Fibroblast of the conjunctiva (primary cell): Measurements from ENCODE around the gene TSSK6.
A peak's percentile ranks its signal among the peaks of the same experiment; 100 is the strongest.

Experiments
- DNase-seq: peaks from one replicate; pipeline ENCODE4 v3.0.0-alpha.2; 2010; ENCODE audit warnings: low read depth

TSSK6 gene

DNA sequence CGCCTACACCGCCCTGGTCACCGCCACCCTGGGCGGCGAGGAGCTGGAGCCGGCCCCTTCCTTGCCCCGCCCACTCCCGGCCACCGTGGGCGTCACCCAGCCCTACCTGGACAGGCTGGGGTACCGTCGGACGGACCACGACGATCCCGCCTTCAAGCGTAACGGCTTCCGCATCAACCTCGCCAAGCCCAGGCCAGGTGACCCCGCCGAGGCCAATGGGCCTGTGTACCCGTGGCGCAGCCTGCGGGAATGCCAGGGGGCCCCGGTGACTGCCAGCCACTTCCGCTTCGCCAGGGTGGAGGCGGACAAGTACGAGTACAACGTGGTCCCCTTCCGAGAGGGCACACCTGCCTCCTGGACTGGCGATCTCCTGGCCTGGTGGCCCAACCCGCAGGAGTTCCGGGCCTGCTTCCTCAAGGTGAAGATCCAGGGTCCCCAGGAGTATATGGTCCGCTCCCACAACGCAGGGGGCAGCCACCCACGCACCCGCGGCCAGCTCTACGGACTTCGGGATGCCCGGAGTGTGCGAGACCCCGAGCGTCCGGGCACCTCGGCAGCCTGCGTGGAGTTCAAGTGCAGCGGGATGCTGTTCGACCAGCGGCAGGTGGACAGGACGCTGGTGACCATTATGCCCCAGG lies 29.7 kb upstream of the TSSK6 start:
- DNase-seq, result no peak

- DNase-seq, result no peak
These were observed 29.1 kb upstream of the TSSK6 start for GRCh38 chr19:19544257-19544953.

DNA sequence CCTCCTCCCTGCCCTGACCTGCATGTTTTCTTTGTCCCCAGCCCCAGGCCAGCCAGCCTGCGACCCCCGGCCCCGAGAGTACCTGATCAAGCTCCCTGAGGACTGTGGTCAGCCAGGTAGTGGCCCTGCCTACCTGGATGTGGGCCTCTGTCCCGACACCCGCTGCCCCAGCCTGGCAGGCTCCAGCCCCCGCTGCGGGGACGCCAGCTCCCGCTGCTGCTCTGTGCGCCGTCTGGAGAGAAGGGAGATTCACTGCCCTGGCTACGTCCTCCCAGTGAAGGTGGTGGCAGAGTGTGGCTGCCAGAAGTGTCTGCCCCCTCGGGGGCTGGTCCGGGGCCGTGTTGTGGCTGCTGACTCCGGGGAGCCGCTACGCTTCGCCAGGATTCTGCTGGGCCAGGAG lies 28.3 kb upstream of the TSSK6 start:
- no peak for DNase-seq

- no peak for DNase-seq
These were observed 27.8 kb upstream of the TSSK6 start for GRCh38 chr19:19543101-19543500.

DNA sequence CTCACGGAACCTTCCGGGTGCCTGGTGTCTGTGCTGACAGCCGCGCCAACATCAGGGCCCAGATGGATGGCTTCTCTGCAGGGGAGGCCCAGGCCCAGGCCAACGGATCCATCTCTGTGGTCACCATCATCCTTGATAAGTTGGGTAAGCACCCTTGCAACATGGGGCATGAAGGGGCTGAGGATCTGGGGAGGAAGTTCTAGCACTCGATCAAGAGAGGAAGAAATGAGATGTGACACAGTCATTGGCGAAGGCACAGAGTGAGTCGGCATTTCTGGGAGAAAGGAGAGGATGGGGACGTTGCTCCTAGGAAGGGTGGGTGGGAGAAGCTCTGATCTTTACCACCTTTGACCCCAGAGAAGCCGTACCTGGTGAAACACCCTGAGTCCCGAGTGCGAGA lies 27.2 kb upstream of the TSSK6 start:
- DNase-seq, result no peak

- DNase-seq, result no peak
These were observed 26.3 kb upstream of the TSSK6 start for GRCh38 chr19:19541616-19542015.

- no peak for DNase-seq
These were observed 25.6 kb upstream of the TSSK6 start for GRCh38 chr19:19540715-19541515.

DNA sequence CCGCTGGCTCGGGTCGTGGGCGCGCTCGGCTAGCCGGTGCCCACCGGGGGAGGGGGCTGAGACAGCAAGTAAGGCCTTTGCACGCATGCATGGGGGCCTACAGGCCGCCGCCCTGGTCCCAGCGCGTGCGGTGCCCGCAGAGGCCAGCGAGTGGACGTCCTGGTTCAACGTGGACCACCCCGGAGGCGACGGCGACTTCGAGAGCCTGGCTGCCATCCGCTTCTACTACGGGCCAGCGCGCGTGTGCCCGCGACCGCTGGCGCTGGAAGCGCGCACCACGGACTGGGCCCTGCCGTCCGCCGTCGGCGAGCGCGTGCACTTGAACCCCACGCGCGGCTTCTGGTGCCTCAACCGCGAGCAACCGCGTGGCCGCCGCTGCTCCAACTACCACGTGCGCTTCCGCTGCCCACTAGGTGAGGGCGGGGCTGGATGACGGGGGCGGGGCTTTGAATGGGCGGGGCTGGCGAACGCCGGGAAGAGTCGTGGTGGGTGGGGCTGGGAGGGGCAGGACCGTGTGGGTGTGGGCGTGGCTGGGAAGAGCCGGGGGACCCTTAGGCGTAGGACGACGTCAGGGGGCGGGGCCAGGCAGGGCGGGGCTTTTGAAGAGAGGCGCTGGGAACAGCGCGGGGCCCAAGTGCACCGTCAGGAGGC lies 24.8 kb upstream of the TSSK6 start:
- peak; percentile 69 for DNase-seq

- no peak for DNase-seq
These were observed 24.3 kb upstream of the TSSK6 start for GRCh38 chr19:19539698-19540063.

GRCh38 chr19:19538785-19539166 lies 23.4 kb upstream of the TSSK6 start:
- DNase-seq, result no peak

- DNase-seq, result no peak
These were observed 22.9 kb upstream of the TSSK6 start, which contains the start of gene CILP2 for GRCh38 chr19:19538061-19538784. CILP2 (plus strand) TSS chr19:19538265; CDS start chr19:19538350, 85 bp downstream.

GRCh38 chr19:19537075-19538048 lies 22.0 kb upstream of the TSSK6 start:
- DNase-seq, result no peak

DNA sequence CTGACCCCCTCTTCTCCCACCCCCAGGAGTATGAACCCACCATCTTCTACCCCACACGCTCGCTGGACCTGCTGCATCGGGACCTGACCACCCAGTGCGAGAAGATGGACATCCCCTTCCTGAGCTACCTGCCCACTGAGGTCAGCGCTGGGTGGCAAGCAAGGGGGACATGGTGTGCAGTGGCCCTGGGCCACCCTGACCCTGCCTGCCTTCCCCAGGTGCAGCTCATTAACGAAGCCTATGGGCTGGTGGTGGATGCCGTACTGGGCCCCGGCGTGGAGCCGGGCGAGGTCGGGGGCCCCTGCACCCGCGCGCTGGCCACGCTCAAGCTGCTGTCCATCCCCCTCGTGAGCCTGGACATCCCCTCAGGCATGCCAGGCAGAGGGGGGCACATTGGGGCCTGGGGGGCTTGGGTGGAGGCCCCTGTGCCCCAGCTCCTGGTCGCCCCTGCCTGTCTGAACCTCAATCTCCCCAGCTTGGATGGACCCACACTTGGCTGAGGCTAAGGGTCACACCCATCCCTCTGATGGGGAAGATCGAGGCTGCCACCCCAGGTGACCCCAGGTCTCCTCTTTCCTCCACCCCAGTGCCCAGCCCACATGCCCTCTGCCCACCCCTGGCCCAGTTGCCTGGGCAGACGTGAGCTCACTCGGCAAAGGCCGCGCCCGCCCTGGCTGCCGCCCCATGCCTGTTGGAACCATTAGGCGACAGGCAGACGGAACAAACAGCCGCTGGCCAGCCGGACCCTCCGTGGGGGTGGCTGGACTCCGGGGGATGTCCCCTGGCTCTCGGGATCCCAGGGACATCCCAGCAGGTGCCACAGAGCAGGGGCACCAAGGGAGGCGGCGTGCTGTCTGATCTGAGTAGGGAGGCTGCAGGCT lies 20.2 kb upstream of the TSSK6 start:
- no peak for DNase-seq

DNA sequence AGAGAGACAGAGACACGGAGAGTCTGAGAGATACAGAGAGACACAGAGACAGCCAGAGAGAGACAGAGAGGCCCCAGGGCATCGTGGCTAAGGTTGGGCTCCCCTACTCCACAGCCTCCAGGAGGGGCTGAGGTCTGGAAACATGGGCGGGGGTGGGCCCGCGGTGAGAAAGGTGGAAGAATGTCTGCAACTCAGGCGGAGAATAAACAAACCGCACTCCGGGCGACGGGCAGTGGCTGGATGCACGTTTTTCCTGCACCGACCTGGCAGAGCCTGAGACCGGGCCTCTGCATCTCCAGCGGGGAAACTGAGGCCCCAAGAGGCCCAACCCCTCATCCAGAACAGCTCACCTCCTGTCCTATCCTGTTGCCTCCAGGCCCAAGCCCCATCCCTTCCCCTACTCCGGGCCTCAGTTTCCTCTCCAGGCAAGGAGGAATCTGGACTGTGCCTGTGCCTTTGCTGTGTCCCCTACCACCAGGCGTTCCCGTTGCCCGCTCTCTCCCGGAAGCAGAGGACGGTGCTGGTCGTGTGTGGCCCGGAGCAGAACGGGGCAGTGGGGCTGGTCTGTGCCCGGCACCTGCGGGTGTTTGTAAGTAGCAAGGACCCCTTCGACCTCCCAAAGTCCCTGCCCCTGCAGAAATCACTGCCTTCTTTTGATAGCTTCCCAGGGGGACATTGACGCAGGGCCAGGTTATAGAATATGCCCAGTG lies 19.4 kb upstream of the TSSK6 start:
- DNase-seq, result no peak

- no peak for DNase-seq
These were observed 18.5 kb upstream of the TSSK6 start for GRCh38 chr19:19533841-19534240.

- no peak for DNase-seq
These were observed 17.7 kb upstream of the TSSK6 start for GRCh38 chr19:19532806-19533701.

DNA sequence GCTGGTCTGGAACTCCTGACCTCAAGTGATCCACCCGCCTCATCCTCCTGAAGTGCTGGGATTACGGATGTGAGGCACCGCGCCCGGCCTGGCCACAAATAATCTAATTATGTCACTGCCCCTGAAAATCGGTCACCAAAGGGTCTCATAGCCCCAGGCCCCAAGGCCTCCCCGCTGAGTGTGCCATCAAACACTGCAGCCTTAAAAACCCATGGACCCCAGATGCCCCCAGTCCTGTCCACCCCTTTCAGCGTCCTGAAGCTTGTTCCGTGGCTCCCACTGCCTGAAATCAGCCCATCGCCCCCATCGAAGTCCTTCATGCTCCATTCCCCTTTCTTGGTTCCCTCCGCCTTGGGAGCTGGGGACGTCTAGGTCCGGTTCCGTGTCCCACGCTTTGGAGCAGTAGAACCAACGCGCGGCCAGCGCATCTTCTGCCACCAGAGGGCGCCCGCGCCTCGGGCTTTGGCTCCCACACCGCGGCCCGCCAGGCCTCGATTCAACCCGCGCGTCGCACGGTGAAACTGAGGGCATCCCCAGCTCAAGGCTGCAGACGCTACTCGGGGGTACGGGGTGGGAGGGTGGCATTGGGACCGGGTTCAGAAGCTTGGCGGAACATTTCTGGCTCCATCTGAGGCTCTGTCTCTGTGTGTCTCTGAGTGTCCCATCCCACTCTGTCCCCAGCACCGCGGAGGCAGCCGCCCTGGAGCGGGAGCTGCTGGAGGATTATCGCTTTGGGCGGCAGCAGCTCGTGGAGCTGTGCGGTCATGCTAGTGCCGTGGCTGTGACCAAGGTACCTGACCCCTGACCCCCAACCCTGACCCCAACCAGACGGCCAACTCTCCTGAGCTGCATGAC lies 16.8 kb upstream of the TSSK6 start:
- DNase-seq, result no peak
